HCT116 (cell line): ENCODE results near the gene ZNF384. TPM values are rescaled to one million over a fixed set of nuclear protein-coding genes. Genes with fewer than 3 reads are reported as not detected.

ENCODE experiments used
- ATAC-seq: fragments of 200-7000 bp; cut with Tn5 transposase; 2 replicates; pipeline ENCODE4 v1.9.1; 2020; ENCODE audit warnings: mild to moderate bottlenecking, moderate library complexity
- BruUV-seq: library from RNA; stranded (reverse); fragments of 400-500 nt; replicated peaks from 2 replicates; lab custom pipeline; 2021; lab: Mats Ljungman, UMichigan
- CTCF ChIA-PET: fragments of 300-600 bp; sonication (Branson Sonifier 250); formaldehyde crosslinking; loops from one replicate; lab custom pipeline; 2021; ENCODE audit warnings: antibody characterized with exemption; lab: Charles Lee
- POLR2A ChIA-PET: fragments of 300-600, 350-600 bp; sonication (Branson Sonifier 250); formaldehyde crosslinking; loops from one replicate; lab custom pipeline; 2021; ENCODE audit warnings: antibody characterized with exemption; lab: Charles Lee
- RAD21 ChIA-PET, 2 experiments: fragments of 300-600 bp; sonication (Branson Sonifier 250); formaldehyde crosslinking; loops; one replicate each; lab custom pipeline; 2023; ENCODE audit warnings: low total read pairs in 2 of 2; ENCODE audit not compliant: uncharacterized antibody in 2 of 2, unreplicated experiment in 2 of 2, low non-redundant PET in 1 of 2; lab: Charles Lee
- DNase-seq: peaks from one replicate; pipeline ENCODE4 v3.0.0-alpha.2; 2010; ENCODE audit warnings: low read depth, low spot score
- H2AFZ ChIP-seq: fragments of 200-600 bp; shearing (Covaris generic), sonication (generic); 2 replicates; pipeline ENCODE4 v1.6.1; 2017; ENCODE audit warnings: low read depth, mixed run types, mixed read lengths, antibody characterized with exemption, low read length; ENCODE audit not compliant: poor library complexity, severe bottlenecking
- H3K27ac ChIP-seq: 2 replicates; pipeline ENCODE4 v1.5.1; 2012; ENCODE audit warnings: low read depth, low read length
- H3K27me3 ChIP-seq: fragments of 200-600 bp; sonication (generic); 2 replicates; pipeline ENCODE4 v1.6.1; 2016; ENCODE audit warnings: mixed run types, low read length, mixed read lengths; ENCODE audit not compliant: insufficient read depth
- H3K36me3 ChIP-seq, 2 experiments: fragments of 200-500 bp in 1 of 2; fragments of 200-600 bp in 1 of 2; sonication (Bioruptor generic) in 1 of 2; sonication (generic) in 1 of 2; 2 replicates each; pipeline versions ENCODE4 v1.5.1 to v1.6.1; 2014 to 2016; ENCODE audit warnings: low read length in 2 of 2, inconsistent platforms in 1 of 2, mixed read lengths in 1 of 2, mixed run types in 1 of 2; ENCODE audit not compliant: insufficient read depth in 2 of 2, control insufficient read depth in 1 of 2
- H3K4me1 ChIP-seq, 2 experiments: fragments of 200-600 bp in 1 of 2; sonication (generic) in 1 of 2; 2 replicates each; pipeline versions ENCODE4 v1.5.1 to v1.6.1; 2012 to 2017; ENCODE audit warnings: low read length in 2 of 2, inconsistent platforms in 1 of 2, mild to moderate bottlenecking in 1 of 2, mixed read lengths in 1 of 2, mixed run types in 1 of 2, moderate library complexity in 1 of 2; ENCODE audit not compliant: insufficient read depth in 2 of 2, control insufficient read depth in 1 of 2
- H3K4me2 ChIP-seq: fragments of 200-600 bp; sonication (generic); 2 replicates; pipeline ENCODE4 v1.6.1; 2017; ENCODE audit warnings: mixed run types, low read length, mixed read lengths
- H3K4me3 ChIP-seq, 2 experiments: fragments of 200-600 bp in 1 of 2; sonication (generic) in 1 of 2; replicated peaks in 1 of 2; 2 replicates each; pipeline ENCODE4 v1.5.1; 2011 to 2016; ENCODE audit warnings: low read length in 2 of 2, control low read depth in 1 of 2, low read depth in 1 of 2, mild to moderate bottlenecking in 1 of 2, mixed read lengths in 1 of 2, mixed run types in 1 of 2
- H3K79me2 ChIP-seq: fragments of 200-600 bp; sonication (generic); 2 replicates; pipeline ENCODE4 v1.6.1; 2017; ENCODE audit warnings: mild to moderate bottlenecking, mixed run types, low read length, moderate library complexity, mixed read lengths; ENCODE audit not compliant: insufficient read depth
- H3K9ac ChIP-seq: fragments of 200-600 bp; sonication (generic); 2 replicates; pipeline ENCODE4 v1.6.1; 2016; ENCODE audit warnings: low read length, mixed read lengths
- H3K9me2 ChIP-seq: fragments of 200-600 bp; sonication (generic), shearing (Covaris generic); 2 replicates; pipeline ENCODE4 v1.6.1; 2017; ENCODE audit warnings: mixed run types, mild to moderate bottlenecking, moderate library complexity; ENCODE audit not compliant: insufficient read depth
- H3K9me3 ChIP-seq, 2 experiments: fragments of 200-500 bp in 1 of 2; fragments of 200-600 bp in 1 of 2; sonication (Bioruptor generic) in 1 of 2; sonication (generic) in 1 of 2; 2 replicates each; pipeline ENCODE4 v1.6.1; 2014 to 2017; ENCODE audit warnings: low read length in 2 of 2, mixed read lengths in 2 of 2, inconsistent platforms in 1 of 2, low read depth in 1 of 2, mild to moderate bottlenecking in 1 of 2, mixed run types in 1 of 2, moderate library complexity in 1 of 2; ENCODE audit not compliant: control insufficient read depth in 1 of 2, insufficient read depth in 1 of 2
- H4K20me1 ChIP-seq: fragments of 200-600 bp; sonication (generic), shearing (Covaris generic); 2 replicates; pipeline ENCODE4 v1.6.1; 2017; ENCODE audit warnings: mixed run types, mild to moderate bottlenecking, moderate library complexity; ENCODE audit not compliant: insufficient read depth
- ATF3 ChIP-seq: IDR thresholded peaks from 2 replicates; pipeline ENCODE4 v1.6.1; 2012
- EGR1 ChIP-seq: IDR thresholded peaks from 2 replicates; pipeline ENCODE4 v1.6.1; 2012; ENCODE audit warnings: low read depth
- ELF1 ChIP-seq: IDR thresholded peaks from 2 replicates; pipeline ENCODE4 v1.6.1; 2012; ENCODE audit warnings: low read depth, borderline replicate concordance
- JUND ChIP-seq: IDR thresholded peaks from 2 replicates; pipeline ENCODE4 v1.6.1; 2012
- POLR2A ChIP-seq: IDR thresholded peaks from 2 replicates; pipeline ENCODE4 v1.7.0; 2011; ENCODE audit warnings: borderline replicate concordance; ENCODE audit not compliant: insufficient read depth, insufficient read length; ENCODE audit errors: extremely low read depth
- SIN3A ChIP-seq: IDR thresholded peaks from 2 replicates; pipeline ENCODE4 v1.6.1; 2012; ENCODE audit warnings: low read depth
- SP1 ChIP-seq: IDR thresholded peaks from 2 replicates; pipeline ENCODE4 v1.6.1; 2012; ENCODE audit warnings: low read depth
- SRF ChIP-seq: IDR thresholded peaks from 2 replicates; pipeline ENCODE4 v1.6.1; 2012; ENCODE audit warnings: low read depth
- ZFX ChIP-seq: fragments of 450-650 bp; IDR thresholded peaks from 2 replicates; pipeline ENCODE4 v1.6.1; 2017
- intact Hi-C: fragments of 100-400 bp; cut with micrococcal nuclease; formaldehyde crosslinking; loops from 2 replicates; pipeline ENCODE4 v1.10.0; 2022
- total RNA-seq: library from RNA; stranded (reverse); gene quantifications from one replicate; pipeline ENCODE4 v1.2.1, GENCODE V29; 2021; ENCODE audit not compliant: unreplicated experiment
- TF ChIP-seq, protein P1 (sequence below): IDR thresholded peaks from 2 replicates; pipeline ENCODE4 v1.6.1; 2011; ENCODE audit warnings: mild to moderate bottlenecking, low read length, moderate library complexity; ENCODE audit not compliant: insufficient replicate concordance; ENCODE audit errors: extremely low read depth

Gene ZNF384
- total RNA-seq, 1 experiment from 2014 or later: 73.4 TPM

GRCh38 chr12:6729186-6729585 lies 40.0 kb upstream of the ZNF384 start:
- Histone ChIP-seq H3K36me3 (peaks cover 18 to 34% of the 10 kb centered on the region in 2 experiments; a peak in 3 of 4 replicates), H3K4me3 (no peak overlapping the region), H3K27me3 (no peaks in the 10 kb centered on the region), H4K20me1 (no peaks in the 10 kb centered on the region), H3K4me1 (peaks cover 2 to 14% of the 10 kb centered on the region in 2 experiments; a peak in 3 of 4 replicates), H3K79me2 (peaks cover 14% of the 10 kb centered on the region; the same call in 1 of the 2 replicates), H3K9me3 (no peaks in the 10 kb centered on the region), H3K27ac (no peak overlapping the region), H3K4me2 (no peak overlapping the region), H3K9ac (no peak overlapping the region), H2AFZ (no peak overlapping the region), H3K9me2 (no peaks in the 10 kb centered on the region)
- RAD21 ChIA-PET: no interaction called here
- ATAC-seq (no peak), DNase-seq (no peak)
- CTCF ChIA-PET: no interaction called here
- POLR2A ChIA-PET: no interaction called here
- no TSS peak for BruUV-seq
- intact Hi-C loops: no loop called here
- no peak for TF ChIP-seq ATF3

- no peak for ATAC-seq
- peaks cover 5 to 26% of the 10 kb centered on the region in 2 experiments; a peak in 3 of 4 replicates for H3K4me1 ChIP-seq
- H3K9me3 ChIP-seq: no peaks in the 10 kb centered on the region
- no peak overlapping the region for H3K9ac ChIP-seq
- H3K27me3 ChIP-seq: no peaks in the 10 kb centered on the region
- H3K36me3 ChIP-seq: peaks cover 17 to 20% of the 10 kb centered on the region in 2 experiments; a peak in 3 of 4 replicates
- no peaks in the 10 kb centered on the region for H3K9me2 ChIP-seq
- H2AFZ ChIP-seq: no peak overlapping the region
- TF ChIP-seq JUND: no peak
- TF ChIP-seq, protein P1, sequence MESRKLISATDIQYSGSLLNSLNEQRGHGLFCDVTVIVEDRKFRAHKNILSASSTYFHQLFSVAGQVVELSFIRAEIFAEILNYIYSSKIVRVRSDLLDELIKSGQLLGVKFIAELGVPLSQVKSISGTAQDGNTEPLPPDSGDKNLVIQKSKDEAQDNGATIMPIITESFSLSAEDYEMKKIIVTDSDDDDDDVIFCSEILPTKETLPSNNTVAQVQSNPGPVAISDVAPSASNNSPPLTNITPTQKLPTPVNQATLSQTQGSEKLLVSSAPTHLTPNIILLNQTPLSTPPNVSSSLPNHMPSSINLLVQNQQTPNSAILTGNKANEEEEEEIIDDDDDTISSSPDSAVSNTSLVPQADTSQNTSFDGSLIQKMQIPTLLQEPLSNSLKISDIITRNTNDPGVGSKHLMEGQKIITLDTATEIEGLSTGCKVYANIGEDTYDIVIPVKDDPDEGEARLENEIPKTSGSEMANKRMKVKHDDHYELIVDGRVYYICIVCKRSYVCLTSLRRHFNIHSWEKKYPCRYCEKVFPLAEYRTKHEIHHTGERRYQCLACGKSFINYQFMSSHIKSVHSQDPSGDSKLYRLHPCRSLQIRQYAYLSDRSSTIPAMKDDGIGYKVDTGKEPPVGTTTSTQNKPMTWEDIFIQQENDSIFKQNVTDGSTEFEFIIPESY: no peak
- no peak for TF ChIP-seq SIN3A
- TF ChIP-seq SRF: no peak
- TF ChIP-seq EGR1: no peak
- no peak for TF ChIP-seq POLR2A
- TF ChIP-seq SP1: no peak
- no peak for TF ChIP-seq ELF1
- TF ChIP-seq ZFX: no peak
- no peaks in the 10 kb centered on the region for H4K20me1 ChIP-seq
- RAD21 ChIA-PET: interaction anchor here in 1 of 2 experiments (1.6 kb wide), 1 partner anchor 28 kb away, joined by 3 read pairs; the partner anchor contains the start of gene MLF2
- no peak overlapping the region for H3K4me3 ChIP-seq
- peak overlapping the region; percentile 100 for H3K4me2 ChIP-seq
- CTCF ChIA-PET: interaction anchor here (2.7 kb wide), 1 partner anchor 28 kb away, joined by 16 read pairs; the partner anchor contains the start of gene MLF2
- POLR2A ChIA-PET: no interaction called here
- no peak for DNase-seq
- no peak overlapping the region for H3K27ac ChIP-seq
- peaks cover 14% of the 10 kb centered on the region; the same call in 1 of the 2 replicates for H3K79me2 ChIP-seq
- no TSS peak for BruUV-seq
- intact Hi-C loops: no loop called here
Measured at GRCh38 chr12:6725350-6725749, 36.2 kb upstream of the ZNF384 start.
